K562 (cell line): ENCODE data around the gene ETV2. TPM values are rescaled to one million over a fixed set of nuclear protein-coding genes. Genes with fewer than 3 reads are reported as not detected.

Experiments used
- CREM ChIP-seq: IDR thresholded peaks from 2 replicates; pipeline ENCODE4 v1.6.1; 2014; ENCODE audit warnings: antibody characterized with exemption, low read depth
- GABPA ChIP-seq: fragments of 200-800 bp; sonication (Bioruptor generic); conservative IDR thresholded peaks from 2 replicates; pipeline ENCODE4 v1.6.1; 2016; ENCODE audit warnings: low read depth, missing genetic modification characterization, missing compliant biosample characterization
- GABPB2 ChIP-seq: fragments of 250-450 bp; sonication (Bioruptor Pico); conservative IDR thresholded peaks from 2 replicates; pipeline ENCODE4 v1.5.1; 2021; ENCODE audit warnings: mild to moderate bottlenecking
- GTF2F1 ChIP-seq: IDR thresholded peaks from 2 replicates; pipeline ENCODE4 v1.6.1; 2011; ENCODE audit warnings: low read depth, low read length, improper control_type of control experiment
- HDAC2 ChIP-seq: fragments of 450-650 bp; IDR thresholded peaks from 2 replicates; pipeline ENCODE4 v1.6.1; 2016; ENCODE audit warnings: mild to moderate bottlenecking
- HNRNPK ChIP-seq: fragments of 200-400 bp; formaldehyde crosslinking; IDR thresholded peaks from one replicate; pipeline ENCODE4 v1.6.1; 2018; ENCODE audit warnings: mild to moderate bottlenecking, low read depth, low read length; ENCODE audit not compliant: poor library complexity, severe bottlenecking
- ILF3 ChIP-seq: fragments of 450-650 bp; IDR thresholded peaks from 2 replicates; pipeline ENCODE4 v1.6.1; 2018; ENCODE audit warnings: antibody characterized with exemption, mild to moderate bottlenecking, moderate library complexity, borderline replicate concordance
- KLF13 ChIP-seq: fragments of 450-650 bp; IDR thresholded peaks from 2 replicates; pipeline ENCODE4 v1.6.1; 2016; ENCODE audit warnings: missing genetic modification characterization, low read depth, mild to moderate bottlenecking, missing compliant biosample characterization, moderate library complexity, borderline replicate concordance
- MCM3 ChIP-seq: fragments of 450-650 bp; IDR thresholded peaks from 2 replicates; pipeline ENCODE4 v1.6.1; 2016
- NR3C1 ChIP-seq: sonication (generic); formaldehyde crosslinking; IDR thresholded peaks from 2 replicates; pipeline ENCODE4 v1.8.1; 2022; ENCODE audit warnings: missing genetic modification reagents
- POLR3A ChIP-seq: IDR thresholded peaks from 2 replicates; pipeline ENCODE4 v1.6.1; 2011; ENCODE audit warnings: borderline replicate concordance, mild to moderate bottlenecking, moderate library complexity; ENCODE audit not compliant: insufficient read length, insufficient read depth; ENCODE audit errors: extremely low read depth
- RAD21 ChIP-seq, 2 experiments: fragments of 250-450 bp in 1 of 2; fragments of 450-650 bp in 1 of 2; sonication (Bioruptor Pico) in 1 of 2; formaldehyde crosslinking in 1 of 2; IDR thresholded peaks in 1 of 2; conservative IDR thresholded peaks in 1 of 2; 2 replicates each; pipeline versions ENCODE4 v1.4.0 to v1.8.0; 2020 to 2022; ENCODE audit warnings: mild to moderate bottlenecking in 2 of 2, moderate library complexity in 1 of 2
- RHOXF2B ChIP-seq: fragments of 250-450 bp; sonication (Bioruptor Pico); conservative IDR thresholded peaks from 2 replicates; pipeline ENCODE4 v1.5.1; 2021
- SMARCC2 ChIP-seq: fragments of 450-650 bp; IDR thresholded peaks from 2 replicates; pipeline ENCODE4 v1.6.1; 2017; ENCODE audit warnings: antibody characterized with exemption, moderate library complexity, mild to moderate bottlenecking, low read depth
- SNRNP70 ChIP-seq: fragments of 200-400 bp; formaldehyde crosslinking; optimal IDR thresholded peaks from 2 replicates; pipeline ENCODE3; 2017; ENCODE audit warnings: low read depth, low read length
- TRIM28 ChIP-seq: fragments of 450-650 bp; IDR thresholded peaks from 2 replicates; pipeline ENCODE4 v1.6.1; 2017
- ZNF583 ChIP-seq: fragments of 250-450 bp; sonication (Bioruptor Pico); IDR thresholded peaks from 2 replicates; pipeline ENCODE4 v1.4.0; 2020
- polyA plus RNA-seq, 8 experiments: library from polyadenylated mRNA; depleted of rRNA in 4 of 8; stranded (reverse) in 5 of 8; unstranded in 3 of 8; fragments of >200 nt; fragmentation: Nextera tagmentation in 2 of 8; fragmentation: Illumina TruSeq in 1 of 8; extraction: Ambion mirVana in 2 of 8; extraction: Trizol in 1 of 8; gene quantifications; 2 replicates each; pipeline versions ENCODE4 v1.2.1 to v1.2.3, GENCODE V29; 2011 to 2014; ENCODE audit warnings: inconsistent platforms in 1 of 8, missing spikeins in 1 of 8
- total RNA-seq, 7 experiments: library from RNA; depleted of rRNA in 6 of 7; stranded (reverse); fragments of >200 nt in 6 of 7; fragmentation: Illumina TruSeq in 2 of 7; extraction: Trizol in 2 of 7; gene quantifications; 2 replicates each; pipeline versions ENCODE4 v1.2.1 to v1.2.3, GENCODE V29; 2011 to 2021; ENCODE audit warnings: low replicate concordance in 1 of 7
- TF ChIP-seq, protein P1 (sequence below), 3 experiments: IDR thresholded peaks in 2 of 3; conservative IDR thresholded peaks in 1 of 3; 2 replicates each; pipeline ENCODE4 v1.5.1; 2011 to 2012; ENCODE audit warnings: low read length in 3 of 3, mild to moderate bottlenecking in 3 of 3, control low read depth in 2 of 3, improper control_type of control experiment in 1 of 3, inconsistent platforms in 1 of 3, low read depth in 1 of 3, mixed read lengths in 1 of 3, moderate library complexity in 1 of 3; ENCODE audit not compliant: insufficient read depth in 2 of 3

Gene ETV2
- total and polyA plus RNA-seq, 9 of the 15 experiments (the other 6 are each of a cell fraction or from before 2014, with no cell fraction given) = 0.11 to 3.7 (median 0.55) TPM

- TF ChIP-seq RHOXF2B (CRISPR knock-in tag) = no peak
- TF ChIP-seq GTF2F1 = no peak
- peak; percentile 87 for TF ChIP-seq KLF13 (tag)
- no peak for TF ChIP-seq SMARCC2
- no peak for TF ChIP-seq MCM3
- TF ChIP-seq HNRNPK = no peak
- no peak for TF ChIP-seq ILF3
- TF ChIP-seq, protein P1, sequence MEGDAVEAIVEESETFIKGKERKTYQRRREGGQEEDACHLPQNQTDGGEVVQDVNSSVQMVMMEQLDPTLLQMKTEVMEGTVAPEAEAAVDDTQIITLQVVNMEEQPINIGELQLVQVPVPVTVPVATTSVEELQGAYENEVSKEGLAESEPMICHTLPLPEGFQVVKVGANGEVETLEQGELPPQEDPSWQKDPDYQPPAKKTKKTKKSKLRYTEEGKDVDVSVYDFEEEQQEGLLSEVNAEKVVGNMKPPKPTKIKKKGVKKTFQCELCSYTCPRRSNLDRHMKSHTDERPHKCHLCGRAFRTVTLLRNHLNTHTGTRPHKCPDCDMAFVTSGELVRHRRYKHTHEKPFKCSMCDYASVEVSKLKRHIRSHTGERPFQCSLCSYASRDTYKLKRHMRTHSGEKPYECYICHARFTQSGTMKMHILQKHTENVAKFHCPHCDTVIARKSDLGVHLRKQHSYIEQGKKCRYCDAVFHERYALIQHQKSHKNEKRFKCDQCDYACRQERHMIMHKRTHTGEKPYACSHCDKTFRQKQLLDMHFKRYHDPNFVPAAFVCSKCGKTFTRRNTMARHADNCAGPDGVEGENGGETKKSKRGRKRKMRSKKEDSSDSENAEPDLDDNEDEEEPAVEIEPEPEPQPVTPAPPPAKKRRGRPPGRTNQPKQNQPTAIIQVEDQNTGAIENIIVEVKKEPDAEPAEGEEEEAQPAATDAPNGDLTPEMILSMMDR (IDR thresholded peaks at IDR 0.05 in 2 of 3, conservative IDR thresholded peaks at IDR 0.05 in 1 of 3; ENCODE audit: insufficient read depth in 2 of 3, low read depth in 1 of 3, low read length in 3 of 3) = peak; percentile 19 to 43 (median 30); a peak in 3 of 6 replicates
- TF ChIP-seq ZNF583 (CRISPR knock-in tag) = 0 out of 2 replicates have a peak, but pooled peaks have one; percentile 39
- peak in 1 of 2 experiments; percentile 35; a peak in 2 of 4 replicates for TF ChIP-seq RAD21 (CRISPR knock-in tag; conservative IDR thresholded peaks at IDR 0.05 in 1 of 2, IDR thresholded peaks at IDR 0.05 in 1 of 2)
- TF ChIP-seq GABPA (tag) = no peak
- TF ChIP-seq GABPB2 (CRISPR knock-in tag) = no peak
- peak; percentile 65; the same call in 1 of the 2 replicates for TF ChIP-seq HDAC2
- no peak for TF ChIP-seq POLR3A
- TF ChIP-seq TRIM28 = peak; percentile 68; the same call in 1 of the 2 replicates
- peak; percentile 56 for TF ChIP-seq CREM
- no peak for TF ChIP-seq SNRNP70
- peak; percentile 98 for TF ChIP-seq NR3C1
Observed at GRCh38 chr19:35643255-35644205, 2.0 kb downstream of the ETV2 start (continued).
